Gastroesophageal sphincter (tissue), 3 donors: ENCODE results near the gene PXN.

Experiments used
- CTCF ChIP-seq, 4 experiments: fragments of 200-600 bp in 2 of 4; fragments of 450-650 bp in 2 of 4; sonication (generic) in 1 of 4; IDR thresholded peaks; one replicate each; pipeline ENCODE4 v1.5.1; 2017 to 2019; ENCODE audit warnings: antibody characterized with exemption in 4 of 4, mild to moderate bottlenecking in 2 of 4, moderate library complexity in 2 of 4
- POLR2AphosphoS5 ChIP-seq: sonication (generic); formaldehyde crosslinking; IDR thresholded peaks from one replicate; pipeline ENCODE4 v1.6.1; 2017; ENCODE audit warnings: antibody characterized with exemption

DNA sequence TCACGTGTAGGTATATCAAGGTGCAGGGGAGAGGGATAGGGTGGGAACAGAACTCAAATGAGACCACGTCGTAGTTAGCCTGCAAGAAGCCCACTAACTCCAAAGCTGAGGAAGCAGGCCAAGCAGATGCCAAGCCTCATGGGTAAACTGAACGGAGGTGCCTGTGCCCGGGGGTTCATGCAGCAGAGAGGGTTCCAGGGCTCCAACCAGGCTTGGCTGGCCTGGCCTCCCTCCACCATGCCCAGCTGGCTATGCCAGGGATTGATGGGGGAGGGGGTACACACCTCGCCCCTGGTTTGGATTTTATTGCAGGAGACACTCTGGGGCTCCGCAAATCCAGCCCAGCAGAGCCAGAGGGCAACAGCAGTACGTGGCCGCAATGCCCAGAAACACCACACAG is 27.3 kb downstream of the PXN start:
- no peak for TF ChIP-seq CTCF (IDR thresholded peaks at IDR 0.05)
- no peak for TF ChIP-seq POLR2AphosphoS5
